ENCODE data around the gene ANKRD6.

- TF ChIP-seq, protein P1, sequence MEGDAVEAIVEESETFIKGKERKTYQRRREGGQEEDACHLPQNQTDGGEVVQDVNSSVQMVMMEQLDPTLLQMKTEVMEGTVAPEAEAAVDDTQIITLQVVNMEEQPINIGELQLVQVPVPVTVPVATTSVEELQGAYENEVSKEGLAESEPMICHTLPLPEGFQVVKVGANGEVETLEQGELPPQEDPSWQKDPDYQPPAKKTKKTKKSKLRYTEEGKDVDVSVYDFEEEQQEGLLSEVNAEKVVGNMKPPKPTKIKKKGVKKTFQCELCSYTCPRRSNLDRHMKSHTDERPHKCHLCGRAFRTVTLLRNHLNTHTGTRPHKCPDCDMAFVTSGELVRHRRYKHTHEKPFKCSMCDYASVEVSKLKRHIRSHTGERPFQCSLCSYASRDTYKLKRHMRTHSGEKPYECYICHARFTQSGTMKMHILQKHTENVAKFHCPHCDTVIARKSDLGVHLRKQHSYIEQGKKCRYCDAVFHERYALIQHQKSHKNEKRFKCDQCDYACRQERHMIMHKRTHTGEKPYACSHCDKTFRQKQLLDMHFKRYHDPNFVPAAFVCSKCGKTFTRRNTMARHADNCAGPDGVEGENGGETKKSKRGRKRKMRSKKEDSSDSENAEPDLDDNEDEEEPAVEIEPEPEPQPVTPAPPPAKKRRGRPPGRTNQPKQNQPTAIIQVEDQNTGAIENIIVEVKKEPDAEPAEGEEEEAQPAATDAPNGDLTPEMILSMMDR (IDR thresholded peaks at IDR 0.05; ENCODE audit: poor library complexity) = no peak
- no peak for TF ChIP-seq EZH2 (IDR thresholded peaks at IDR 0.05; ENCODE audit: borderline replicate concordance)
- no peak for TF ChIP-seq EZH2phosphoT487 (IDR thresholded peaks at IDR 0.05; ENCODE audit: low read depth, severe bottlenecking, unreplicated experiment)
Measured at GRCh38 chr6:89415185-89415584, 17.8 kb upstream of the ANKRD6 start.
